ENCODE results near the gene PLP1.

The PLP1 gene

DNA sequence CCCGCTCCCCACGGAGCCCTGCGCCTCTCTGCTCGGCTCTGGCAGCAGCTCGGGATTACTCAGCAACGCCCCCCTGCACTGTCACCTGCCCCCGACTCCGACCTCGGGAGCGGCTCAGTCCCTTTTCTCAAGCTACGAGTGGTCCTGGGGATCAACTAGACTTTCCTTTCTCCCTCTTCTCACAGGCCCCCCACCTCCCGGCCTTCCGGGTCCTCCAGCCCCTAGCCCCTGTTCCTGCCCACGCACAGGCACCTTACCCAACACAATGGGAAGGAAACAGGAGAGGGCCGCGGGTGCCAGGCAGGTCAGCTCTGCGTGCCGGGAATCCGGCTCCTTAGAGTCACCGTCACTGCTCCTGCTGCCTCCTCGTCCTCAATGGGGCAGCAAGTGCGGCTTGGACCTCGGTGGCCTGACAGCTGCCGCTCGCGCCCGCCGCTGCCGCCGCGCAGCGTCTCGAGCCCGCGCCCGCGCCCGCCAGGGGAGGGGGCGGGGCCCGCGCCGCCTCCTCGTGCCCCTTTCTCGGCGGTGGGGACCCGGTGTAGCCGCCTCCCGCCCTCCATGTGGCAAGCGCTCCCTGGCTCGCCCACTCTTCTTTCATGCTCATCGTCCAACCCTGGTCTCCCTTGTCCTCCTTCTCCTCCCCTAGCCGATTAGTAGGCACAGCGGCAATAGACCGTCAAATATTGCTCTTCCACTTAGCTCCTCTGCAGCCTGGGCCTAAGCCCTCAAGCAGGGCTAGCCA lies 55.3 kb downstream of the PLP1 start, which contains the start of gene RAB9B:
Gene RAB9B, minus strand, starts transcription at position 455 of the 742 bp plus-strand sequence. CDS start 6,473 bp downstream, outside the sequence.
- DNase-seq, result peak; percentile 58

DNA sequence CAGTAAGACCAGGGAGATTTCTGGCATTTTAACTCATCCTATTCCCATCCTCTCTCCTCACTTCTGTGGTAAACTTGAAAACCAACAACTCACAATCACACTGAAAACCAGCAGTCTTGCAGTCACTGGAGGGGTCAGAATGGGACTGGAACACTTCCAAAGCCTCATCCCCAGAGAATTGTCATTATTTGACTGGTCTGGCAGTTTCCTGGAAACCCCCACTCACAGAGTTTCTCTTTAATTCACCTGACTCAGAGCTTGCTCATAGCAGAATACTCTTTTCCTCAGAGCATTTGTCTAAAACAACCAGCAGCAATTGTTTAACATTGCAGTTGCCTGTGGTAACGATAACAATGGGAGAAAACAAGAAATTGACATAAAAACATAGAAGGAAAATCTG lies 62.8 kb downstream of the PLP1 start:
- DNase-seq, result no peak

Measured in NCI-H748 treated with DMSO at 0.1 percent for 48 hours (cell line).